GM19455 (cell line): ENCODE data around the gene MAP3K2.

Source experiments
- ATAC-seq: cut with Tn5 transposase; IDR thresholded peaks from one replicate; pipeline ENCODE4 v1.9.1; 2021; ENCODE audit not compliant: unreplicated experiment

Gene MAP3K2

GRCh38 chr2:127386764-127387654, 766 bp downstream of the MAP3K2 start:
- ATAC-seq: peak; percentile 80

GRCh38 chr2:127386246-127386645, 1.5 kb downstream of the MAP3K2 start:
- no peak for ATAC-seq

- no peak for ATAC-seq
Measured at GRCh38 chr2:127384529-127384928, 3.2 kb downstream of the MAP3K2 start.

GRCh38 chr2:127382831-127383230, 4.9 kb downstream of the MAP3K2 start:
- ATAC-seq: no peak

- ATAC-seq: no peak
Measured at GRCh38 chr2:127381762-127382161, 6.0 kb downstream of the MAP3K2 start.

GRCh38 chr2:127379712-127380355, 7.9 kb downstream of the MAP3K2 start:
- no peak for ATAC-seq

- no peak for ATAC-seq
Measured at GRCh38 chr2:127378720-127379119, 9.1 kb downstream of the MAP3K2 start.

- no peak for ATAC-seq
Measured at GRCh38 chr2:127377262-127377661, 10.5 kb downstream of the MAP3K2 start.

GRCh38 chr2:127376257-127376656, 11.5 kb downstream of the MAP3K2 start:
- no peak for ATAC-seq

- no peak for ATAC-seq
Measured at GRCh38 chr2:127373362-127374083, 14.3 kb downstream of the MAP3K2 start.

- ATAC-seq: no peak
Measured at GRCh38 chr2:127371037-127371436, 16.7 kb downstream of the MAP3K2 start.

GRCh38 chr2:127370010-127370409, 17.8 kb downstream of the MAP3K2 start:
- no peak for ATAC-seq

GRCh38 chr2:127365211-127365643, 22.5 kb downstream of the MAP3K2 start:
- ATAC-seq: no peak

- no peak for ATAC-seq
Measured at GRCh38 chr2:127362971-127363370, 24.8 kb downstream of the MAP3K2 start.

GRCh38 chr2:127361929-127362885, 25.6 kb downstream of the MAP3K2 start:
- no peak for ATAC-seq

GRCh38 chr2:127360242-127360641, 27.5 kb downstream of the MAP3K2 start:
- no peak for ATAC-seq

- no peak for ATAC-seq
Measured at GRCh38 chr2:127359520-127359919, 28.3 kb downstream of the MAP3K2 start.

GRCh38 chr2:127358971-127359370, 28.8 kb downstream of the MAP3K2 start:
- no peak for ATAC-seq

- ATAC-seq: no peak
Measured at GRCh38 chr2:127358044-127358443, 29.7 kb downstream of the MAP3K2 start.

- ATAC-seq: no peak
Measured at GRCh38 chr2:127357591-127357990, 30.2 kb downstream of the MAP3K2 start.
